Tracheal epithelial cell (primary cell): Measurements from ENCODE around the gene LATS1. TPM values are rescaled to one million over a fixed set of nuclear protein-coding genes. Genes with fewer than 3 reads are reported as not detected.

ENCODE experiments used
- total RNA-seq: library from RNA; depleted of rRNA; stranded (reverse); fragments of >200 nt; gene quantifications from 2 replicates; pipeline ENCODE4 v1.2.1, GENCODE V29; 2014

The LATS1 gene
- 7.2 and 12.4 TPM in 2 replicates for total RNA-seq

GRCh38 chr6:149717588-149718458 lies at the start of gene LATS1:
LATS1 (minus strand) TSS chr6:149718101; CDS start chr6:149702126, 15,975 bp downstream.

GRCh38 chr6:149749594-149750135 lies 31.8 kb upstream of the LATS1 start, which contains the start of gene PCMT1:
PCMT1 (plus strand) TSS chr6:149749741; CDS start chr6:149749902, 161 bp downstream.

GRCh38 chr6:149746147-149746946 lies 28.4 kb upstream of the LATS1 start, which contains the start of gene NUP43:
NUP43 (minus strand) TSS chr6:149746529; CDS start chr6:149746495, 34 bp downstream.

DNA sequence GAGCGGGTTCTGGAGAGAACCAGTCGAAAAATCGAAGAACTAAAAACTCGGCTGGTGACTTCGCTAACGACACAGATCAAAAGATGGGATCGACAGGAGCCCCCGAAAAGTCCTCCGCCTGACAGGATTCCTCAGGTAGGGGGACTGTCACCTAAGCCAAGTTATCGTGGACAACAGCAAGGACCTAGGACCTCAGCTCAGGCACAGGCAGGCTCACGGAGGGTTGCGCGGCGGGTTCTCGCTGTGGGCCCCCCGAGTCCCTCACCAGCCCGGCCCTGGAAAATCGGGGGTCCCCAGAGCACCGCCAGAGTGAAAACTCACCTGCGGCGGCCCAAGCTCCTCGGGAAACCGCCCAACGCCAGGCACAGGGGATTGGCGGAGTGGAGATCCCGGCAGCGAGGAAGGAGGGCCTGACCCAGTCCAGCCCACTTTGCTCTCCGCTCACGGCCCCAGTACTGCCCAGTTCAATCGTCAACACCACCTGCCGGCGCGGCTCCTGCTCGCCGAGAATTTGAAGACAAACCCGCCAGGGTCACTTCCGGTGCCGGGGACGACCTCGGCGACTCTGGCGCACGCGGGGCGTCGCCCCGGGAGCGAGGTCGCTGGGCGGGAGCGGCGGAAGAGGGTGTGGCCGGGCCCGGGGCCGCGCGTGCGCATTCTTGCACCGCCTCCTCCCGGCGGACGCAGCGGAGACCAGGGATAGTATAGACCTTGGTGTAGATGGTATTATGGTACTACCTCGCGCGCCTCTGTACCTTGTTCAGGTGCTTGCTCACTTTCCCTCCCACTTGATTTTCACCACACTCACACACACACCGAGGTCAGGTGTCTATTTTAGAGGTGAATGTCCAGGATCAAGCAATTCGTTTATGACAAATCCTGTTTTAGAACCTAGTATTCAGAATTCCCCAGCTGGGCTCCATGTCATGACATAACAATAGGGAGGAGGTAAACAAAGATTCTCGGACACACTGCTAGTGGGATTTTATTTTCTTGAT lies 69.5 kb downstream of the LATS1 start, which contains the start of gene KATNA1:
TSS of gene KATNA1 (minus strand) at position 567 of the 998 bp plus-strand sequence. CDS start 10,167 bp downstream, outside the sequence.

Other genes starting within 250 kb of the LATS1 start
- under 0.01 TPM in 1 of 2 replicates, not detected in the other for gene ZC3H12D, start 233.1 kb downstream of the LATS1 start, total RNA-seq
- gene PPIL4, start 172.1 kb downstream of the LATS1 start, total RNA-seq, result 21.2 and 21.5 TPM in 2 replicates
- gene GINM1, start 151.7 kb downstream of the LATS1 start, total RNA-seq, result 33.0 and 45.8 TPM in 2 replicates
- gene KATNA1, start 69.4 kb downstream of the LATS1 start, total RNA-seq, result 17.5 and 27.5 TPM in 2 replicates
- 19.0 and 19.6 TPM in 2 replicates for gene NUP43, start 28.4 kb upstream of the LATS1 start, total RNA-seq
- gene PCMT1, start 31.6 kb upstream of the LATS1 start, total RNA-seq, result 129 and 183 TPM in 2 replicates
- 160 and 262 TPM in 2 replicates for gene LRP11, start 146.3 kb upstream of the LATS1 start, total RNA-seq
- 6.0 and 16.4 TPM in 2 replicates for gene RAET1E, start 180.0 kb upstream of the LATS1 start, total RNA-seq
- 19.5 and 41.3 TPM in 2 replicates for gene RAET1G, start 205.0 kb upstream of the LATS1 start, total RNA-seq
- 3.6 and 11.1 TPM in 2 replicates for gene ULBP2, start 223.9 kb upstream of the LATS1 start, total RNA-seq
- gene ULBP1, start 245.8 kb upstream of the LATS1 start, total RNA-seq, result 0.96 and 1.5 TPM in 2 replicates